Spleen (tissue), 11 donors: Measurements from ENCODE around the gene RSPO3. TPM values are rescaled to one million over a fixed set of nuclear protein-coding genes. Genes with fewer than 3 reads are reported as not detected.

Experiments used
- DNase-seq: peaks from one replicate; pipeline ENCODE4 v3.0.0-alpha.2; 2020
- H3K27ac ChIP-seq, 8 donors: fragments of 200-600 bp; sonication (generic) in 7 of 8; 1 replicate in 4 of 8; 2 replicates in 4 of 8; pipeline versions ENCODE4 v1.5.0 to v1.8.0; 2016 to 2021; ENCODE audit warnings: inconsistent platforms in 4 of 8, mild to moderate bottlenecking in 4 of 8, moderate library complexity in 1 of 8
- H3K27me3 ChIP-seq, 7 donors: fragments of 200-600 bp; sonication (generic) in 6 of 7; replicated peaks in 1 of 7; 1 replicate in 4 of 7; 2 replicates in 3 of 7; pipeline versions ENCODE4 v1.5.0 to v1.8.0; 2016 to 2021; ENCODE audit warnings: inconsistent platforms in 3 of 7, mild to moderate bottlenecking in 1 of 7
- H3K36me3 ChIP-seq, 6 donors: fragments of 200-600 bp; sonication (generic) in 5 of 6; 1 replicate in 4 of 6; 2 replicates in 2 of 6; pipeline versions ENCODE4 v1.5.0 to v1.8.0; 2016 to 2021; ENCODE audit warnings: inconsistent platforms in 2 of 6
- H3K4me1 ChIP-seq, 6 donors: fragments of 200-600 bp; sonication (generic) in 5 of 6; 1 replicate in 3 of 6; 2 replicates in 3 of 6; pipeline versions ENCODE4 v1.5.0 to v1.8.0; 2016 to 2021; ENCODE audit warnings: inconsistent platforms in 3 of 6
- H3K4me3 ChIP-seq, 8 donors: fragments of 200-600 bp; sonication (generic) in 7 of 8; 1 replicate in 4 of 8; 2 replicates in 4 of 8; pipeline versions ENCODE4 v1.5.0 to v1.8.0; 2016 to 2021; ENCODE audit warnings: inconsistent platforms in 4 of 8, mild to moderate bottlenecking in 4 of 8, moderate library complexity in 2 of 8
- H3K9me3 ChIP-seq, 8 donors: fragments of 200-600 bp; sonication (generic) in 7 of 8; 1 replicate in 4 of 8; 2 replicates in 4 of 8; pipeline versions ENCODE4 v1.5.0 to v1.8.0; 2016 to 2021; ENCODE audit warnings: inconsistent platforms in 4 of 8
- POLR2A ChIP-seq, 3 donors: fragments of 450-650 bp; IDR thresholded peaks; one replicate each; pipeline ENCODE4 v1.5.1; 2017; ENCODE audit warnings: antibody characterized with exemption in 3 of 3, mild to moderate bottlenecking in 1 of 3
- POLR2AphosphoS5 ChIP-seq, 3 donors: sonication (generic); formaldehyde crosslinking; IDR thresholded peaks; one replicate each; pipeline ENCODE4 v1.5.1; 2017; ENCODE audit warnings: antibody characterized with exemption in 3 of 3
- WGBS, 5 donors: extraction: QIAGEN DNeasy Blood & Tissue Kit in 3 of 5; methylation state at CpG; one replicate each; pipeline versions ENCODE4 v1.1.5 to v1.1.7; 2013 to 2018; 5-methylcytosine and 5-hydroxymethylcytosine counted together
- intact Hi-C: fragments of 100-400 bp; cut with DNase I; formaldehyde crosslinking; loops from one replicate; pipeline ENCODE4 v1.15.0; 2023; ENCODE audit warnings: low total_unique reads
- polyA plus RNA-seq, 3 donors: library from polyadenylated mRNA; stranded (reverse); fragments of 200-250 nt; gene quantifications; one replicate each; pipeline ENCODE4 v1.2.1, GENCODE V29; 2013
- total RNA-seq, 7 donors: library from RNA; depleted of rRNA in 3 of 7; stranded (reverse); fragments of >200 nt in 3 of 7; fragmentation: NEBNext Ultra II Directional in 4 of 7; extraction: Animal tissue kit (Norgen Biotek cat#: 25700) in 4 of 7; gene quantifications; one replicate each; pipeline versions ENCODE4 v1.1.0 to v1.2.1, GENCODE V29; 2016 to 2021
- TF ChIP-seq, protein P1 (sequence below), 11 experiments: fragments of 200-600 bp in 7 of 11; fragments of 450-650 bp in 4 of 11; sonication (generic) in 4 of 11; IDR thresholded peaks in 8 of 11; conservative IDR thresholded peaks in 3 of 11; 1 replicate in 7 of 11; 2 replicates in 4 of 11; pipeline versions ENCODE4 v1.4.0 to v1.8.0; 2016 to 2021; ENCODE audit warnings: antibody characterized with exemption in 11 of 11, inconsistent platforms in 4 of 11, mild to moderate bottlenecking in 1 of 11
- donor health status: healthy with polysubstance abuse.
- donor health status: DM: no; HTN: no; CAD: no; lungs with moderate emphysema.
- donor health status: DM: no; HTN: no; CAD: no.
- donor health status: Bipolar disorder and iron deficiency.
- donor health status: healthy.
- donor health status: DM: no; HTN: no; CAD: no.
- donor health status: DM: yes; HTN: yes; CAD: no.

Gene RSPO3
- total and polyA plus RNA-seq, 10 donors, result 0.65 to 8.2 (median 1.5) TPM; not detected in 1

DNA sequence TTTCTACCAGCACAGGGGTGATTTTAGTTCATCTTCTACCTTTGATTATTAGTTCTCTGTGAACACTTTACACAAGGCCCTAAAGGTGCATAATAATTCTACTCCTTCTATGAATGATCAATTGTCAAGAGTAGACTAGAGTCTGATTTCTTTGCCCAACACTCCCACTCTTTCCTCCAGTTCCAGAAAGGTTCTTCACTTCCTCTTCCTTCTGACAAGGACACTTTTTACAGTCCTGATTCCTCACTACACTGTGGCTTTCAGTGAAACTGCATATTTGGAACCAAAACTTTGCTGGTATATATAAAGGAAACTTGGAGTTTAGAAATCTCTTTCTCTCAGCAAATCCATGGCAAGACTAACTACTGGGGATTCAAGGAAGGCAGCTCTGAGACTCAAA, 10.6 kb upstream of the RSPO3 start:
- DNase-seq, result no peak
- Histone ChIP-seq H3K27ac (no peak overlapping the region), H3K9me3 (no peaks in the 10 kb centered on the region), H3K4me3 (no peak overlapping the region), H3K4me1 (no peaks in the 10 kb centered on the region), H3K27me3 (peaks cover 0 to 8% (median 0%) of the 10 kb centered on the region in 7 donors), H3K36me3 (no peaks in the 10 kb centered on the region)
- TF ChIP-seq POLR2A (IDR thresholded peaks at IDR 0.05) (no peak), POLR2AphosphoS5 (IDR thresholded peaks at IDR 0.05) (no peak)
- TF ChIP-seq, protein P1, sequence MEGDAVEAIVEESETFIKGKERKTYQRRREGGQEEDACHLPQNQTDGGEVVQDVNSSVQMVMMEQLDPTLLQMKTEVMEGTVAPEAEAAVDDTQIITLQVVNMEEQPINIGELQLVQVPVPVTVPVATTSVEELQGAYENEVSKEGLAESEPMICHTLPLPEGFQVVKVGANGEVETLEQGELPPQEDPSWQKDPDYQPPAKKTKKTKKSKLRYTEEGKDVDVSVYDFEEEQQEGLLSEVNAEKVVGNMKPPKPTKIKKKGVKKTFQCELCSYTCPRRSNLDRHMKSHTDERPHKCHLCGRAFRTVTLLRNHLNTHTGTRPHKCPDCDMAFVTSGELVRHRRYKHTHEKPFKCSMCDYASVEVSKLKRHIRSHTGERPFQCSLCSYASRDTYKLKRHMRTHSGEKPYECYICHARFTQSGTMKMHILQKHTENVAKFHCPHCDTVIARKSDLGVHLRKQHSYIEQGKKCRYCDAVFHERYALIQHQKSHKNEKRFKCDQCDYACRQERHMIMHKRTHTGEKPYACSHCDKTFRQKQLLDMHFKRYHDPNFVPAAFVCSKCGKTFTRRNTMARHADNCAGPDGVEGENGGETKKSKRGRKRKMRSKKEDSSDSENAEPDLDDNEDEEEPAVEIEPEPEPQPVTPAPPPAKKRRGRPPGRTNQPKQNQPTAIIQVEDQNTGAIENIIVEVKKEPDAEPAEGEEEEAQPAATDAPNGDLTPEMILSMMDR (IDR thresholded peaks at IDR 0.05 in 8 of 11, conservative IDR thresholded peaks at IDR 0.05 in 3 of 11), result no peak
- intact Hi-C loops, result no loop called here

DNA sequence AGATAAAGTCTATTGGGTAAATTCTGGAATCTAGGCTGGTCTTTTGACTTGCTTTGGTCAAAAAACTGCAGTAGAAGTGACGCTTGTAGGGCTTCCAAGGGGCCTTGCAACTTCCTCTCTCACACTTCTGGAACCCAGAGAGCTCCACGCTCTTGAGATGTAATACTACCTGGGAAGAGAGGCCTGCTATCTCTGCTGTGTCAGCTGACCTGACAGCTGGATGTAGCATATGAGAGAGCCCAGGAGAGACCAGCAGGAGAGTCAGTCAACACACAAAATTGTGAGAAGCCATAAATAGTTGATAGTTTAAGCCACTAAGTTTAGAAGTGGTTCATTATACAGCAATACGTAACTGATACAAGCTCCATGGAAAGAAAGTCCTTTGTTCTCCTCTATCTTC, 7.8 kb upstream of the RSPO3 start:
- 82 to 90% (median 86%) methylated on average over 3 of the region's 3 CpGs for WGBS, 5 donors
- intact Hi-C loops, result no loop called here
- no peaks in the 10 kb centered on the region for H3K9me3 ChIP-seq
- TF ChIP-seq, protein P1 (IDR thresholded peaks at IDR 0.05 in 8 of 11, conservative IDR thresholded peaks at IDR 0.05 in 3 of 11), result no peak
- TF ChIP-seq POLR2AphosphoS5 (IDR thresholded peaks at IDR 0.05), result no peak
- no peak for TF ChIP-seq POLR2A (IDR thresholded peaks at IDR 0.05)
- DNase-seq, result no peak
- H3K27ac ChIP-seq, result no peak overlapping the region
- H3K27me3 ChIP-seq, result peaks cover 0 to 23% (median 0%) of the 10 kb centered on the region in 7 donors
- no peaks in the 10 kb centered on the region for H3K4me1 ChIP-seq
- H3K4me3 ChIP-seq, result no peak overlapping the region
- no peaks in the 10 kb centered on the region for H3K36me3 ChIP-seq

DNA sequence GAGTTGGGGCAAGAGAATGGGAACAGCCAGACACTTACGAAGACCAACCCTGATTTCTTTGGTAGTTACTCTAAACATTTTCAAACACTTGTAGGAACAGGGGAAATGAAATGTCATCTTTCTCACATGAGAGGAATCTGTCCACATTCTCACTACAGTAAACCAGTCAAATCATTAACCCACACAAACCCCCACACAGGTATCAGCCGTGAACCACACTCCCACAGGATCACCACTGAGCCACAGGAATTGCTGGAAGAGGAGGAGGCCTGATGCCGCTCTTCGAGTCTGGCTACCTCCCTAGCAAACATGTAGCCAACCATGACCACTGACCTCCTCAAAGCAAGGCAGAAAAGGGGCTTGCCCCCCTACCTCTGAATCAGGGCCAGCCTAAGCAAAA, 6.9 kb upstream of the RSPO3 start:
- no peak overlapping the region for H3K4me3 ChIP-seq
- intact Hi-C loops, result no loop called here
- no peak overlapping the region for H3K27ac ChIP-seq
- DNase-seq, result no peak
- H3K9me3 ChIP-seq, result no peaks in the 10 kb centered on the region
- TF ChIP-seq POLR2AphosphoS5 (IDR thresholded peaks at IDR 0.05) (no peak), POLR2A (IDR thresholded peaks at IDR 0.05) (no peak)
- TF ChIP-seq, protein P1 (IDR thresholded peaks at IDR 0.05 in 8 of 11, conservative IDR thresholded peaks at IDR 0.05 in 3 of 11), result no peak
- H3K36me3 ChIP-seq, result no peaks in the 10 kb centered on the region
- no peaks in the 10 kb centered on the region for H3K4me1 ChIP-seq
- peaks cover 0 to 31% (median under 1%) of the 10 kb centered on the region in 7 donors for H3K27me3 ChIP-seq
- WGBS, 5 donors, result 77 to 98% (median 83%) methylated on average over 4 of the region's 4 CpGs

DNA sequence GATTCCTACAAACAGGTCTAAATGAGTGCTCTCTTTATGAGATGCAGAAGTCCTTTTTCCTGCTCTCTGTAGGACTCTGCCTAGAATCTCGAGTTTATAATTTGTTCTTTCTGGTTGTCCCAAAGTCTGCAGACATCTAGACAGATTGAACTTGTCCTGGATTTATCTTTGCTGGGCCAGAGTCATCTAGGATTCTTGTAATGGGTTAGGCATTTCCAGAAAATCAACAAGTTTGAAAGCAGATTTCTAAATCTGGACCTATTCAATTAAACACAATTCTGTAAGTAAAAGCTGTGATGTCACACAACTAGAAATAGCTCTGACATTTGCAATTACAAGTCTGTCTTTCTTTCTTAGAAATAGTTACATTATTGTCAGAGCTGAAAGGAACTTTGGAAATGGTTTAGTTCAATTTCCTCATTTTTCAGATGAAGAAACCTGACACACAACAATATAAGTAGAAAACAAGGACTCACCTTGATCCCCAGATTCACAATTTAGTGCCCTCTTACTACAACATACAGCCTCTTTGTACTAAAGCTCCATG, 4.2 kb upstream of the RSPO3 start:
- DNase-seq, result no peak
- no peak overlapping the region for H3K4me3 ChIP-seq
- peaks cover under 1 to 15% (median 10%) of the 10 kb centered on the region in 6 donors for H3K4me1 ChIP-seq
- peaks cover 0 to 50% (median 19%) of the 10 kb centered on the region in 7 donors for H3K27me3 ChIP-seq
- no peaks in the 10 kb centered on the region for H3K9me3 ChIP-seq
- H3K36me3 ChIP-seq, result no peaks in the 10 kb centered on the region
- TF ChIP-seq, protein P1 (IDR thresholded peaks at IDR 0.05 in 8 of 11, conservative IDR thresholded peaks at IDR 0.05 in 3 of 11), result no peak
- no peak for TF ChIP-seq POLR2A (IDR thresholded peaks at IDR 0.05)
- no peak for TF ChIP-seq POLR2AphosphoS5 (IDR thresholded peaks at IDR 0.05)
- intact Hi-C loops, result no loop called here
- H3K27ac ChIP-seq, result no peak overlapping the region
- 44 to 62% (median 48%) methylated on average over 1 of the region's 1 CpG for WGBS, 5 donors
